HG03280 (cell line): Measurements from ENCODE around the gene MTUS2.

Experiments
- ATAC-seq: cut with Tn5 transposase; IDR thresholded peaks from one replicate; pipeline ENCODE4 v1.9.1; 2021; ENCODE audit warnings: mild to moderate bottlenecking, moderate library complexity; ENCODE audit not compliant: unreplicated experiment

Gene MTUS2

GRCh38 chr13:29021717-29022116 lies 201.6 kb downstream of the MTUS2 start:
- ATAC-seq, result no peak

GRCh38 chr13:29022410-29022809 lies 202.3 kb downstream of the MTUS2 start:
- ATAC-seq, result no peak

- ATAC-seq, result no peak
Measured at GRCh38 chr13:29022968-29023367, 202.8 kb downstream of the MTUS2 start.

GRCh38 chr13:29024783-29025182 lies 204.6 kb downstream of the MTUS2 start:
- no peak for ATAC-seq

- ATAC-seq, result no peak
Measured at GRCh38 chr13:29028868-29029267, 208.7 kb downstream of the MTUS2 start.

GRCh38 chr13:29038700-29039099 lies 218.6 kb downstream of the MTUS2 start:
- no peak for ATAC-seq

GRCh38 chr13:29039212-29039611 lies 219.1 kb downstream of the MTUS2 start:
- no peak for ATAC-seq

- ATAC-seq, result no peak
Measured at GRCh38 chr13:29046588-29046987, 226.4 kb downstream of the MTUS2 start.

GRCh38 chr13:29049524-29049923 lies 229.4 kb downstream of the MTUS2 start:
- ATAC-seq, result no peak

- ATAC-seq, result no peak
Measured at GRCh38 chr13:29050719-29051118, 230.6 kb downstream of the MTUS2 start.

GRCh38 chr13:29059800-29060199 lies 239.7 kb downstream of the MTUS2 start:
- ATAC-seq, result no peak

GRCh38 chr13:29065142-29065541 lies 245.0 kb downstream of the MTUS2 start:
- ATAC-seq, result peak; percentile 52

- no peak for ATAC-seq
Measured at GRCh38 chr13:29067306-29067945, 247.3 kb downstream of the MTUS2 start.

GRCh38 chr13:29073755-29074154 lies 253.6 kb downstream of the MTUS2 start:
- no peak for ATAC-seq

- ATAC-seq, result no peak
Measured at GRCh38 chr13:29077051-29077813, 257.1 kb downstream of the MTUS2 start.

GRCh38 chr13:29081036-29081435 lies 260.9 kb downstream of the MTUS2 start:
- peak; percentile 81 for ATAC-seq

GRCh38 chr13:29081697-29082440 lies 261.7 kb downstream of the MTUS2 start:
- no peak for ATAC-seq

GRCh38 chr13:29099781-29100406 lies 279.8 kb downstream of the MTUS2 start:
- ATAC-seq, result no peak

- no peak for ATAC-seq
Measured at GRCh38 chr13:29100758-29101157, 280.6 kb downstream of the MTUS2 start.

- no peak for ATAC-seq
Measured at GRCh38 chr13:29101409-29101808, 281.3 kb downstream of the MTUS2 start.

GRCh38 chr13:29101905-29102304 lies 281.8 kb downstream of the MTUS2 start:
- no peak for ATAC-seq
